Hepatocyte (in vitro differentiated cells): ENCODE measurements around the gene TBC1D20.

Source experiments
- CTCF ChIP-seq: fragments of 200-600 bp; sonication (generic); IDR thresholded peaks from 2 replicates; pipeline ENCODE4 v1.5.1; 2016; ENCODE audit warnings: antibody characterized with exemption, mild to moderate bottlenecking; ENCODE audit not compliant: poor library complexity
- EZH2 ChIP-seq: fragments of 200-600 bp; sonication (generic); IDR thresholded peaks from 2 replicates; pipeline ENCODE4 v1.6.1; 2016; ENCODE audit warnings: antibody characterized with exemption, mild to moderate bottlenecking, borderline replicate concordance
- EZH2phosphoT487 ChIP-seq: fragments of 200-600 bp; sonication (generic); IDR thresholded peaks from one replicate; pipeline ENCODE4 v1.6.1; 2018; ENCODE audit warnings: antibody characterized with exemption, mild to moderate bottlenecking, low read depth, moderate library complexity; ENCODE audit not compliant: unreplicated experiment, severe bottlenecking

- TF ChIP-seq CTCF = no peak
- no peak for TF ChIP-seq EZH2phosphoT487
- TF ChIP-seq EZH2 = no peak
Observed at GRCh38 chr20:444117-444516, 18.2 kb downstream of the TBC1D20 start.
